ENCODE data around the gene TBC1D22B. TPM values are rescaled to one million over a fixed set of nuclear protein-coding genes. Genes with fewer than 3 reads are reported as not detected.

TBC1D22B gene
- total RNA-seq, 1 donor from 2014 or later = 15.2 TPM

DNA sequence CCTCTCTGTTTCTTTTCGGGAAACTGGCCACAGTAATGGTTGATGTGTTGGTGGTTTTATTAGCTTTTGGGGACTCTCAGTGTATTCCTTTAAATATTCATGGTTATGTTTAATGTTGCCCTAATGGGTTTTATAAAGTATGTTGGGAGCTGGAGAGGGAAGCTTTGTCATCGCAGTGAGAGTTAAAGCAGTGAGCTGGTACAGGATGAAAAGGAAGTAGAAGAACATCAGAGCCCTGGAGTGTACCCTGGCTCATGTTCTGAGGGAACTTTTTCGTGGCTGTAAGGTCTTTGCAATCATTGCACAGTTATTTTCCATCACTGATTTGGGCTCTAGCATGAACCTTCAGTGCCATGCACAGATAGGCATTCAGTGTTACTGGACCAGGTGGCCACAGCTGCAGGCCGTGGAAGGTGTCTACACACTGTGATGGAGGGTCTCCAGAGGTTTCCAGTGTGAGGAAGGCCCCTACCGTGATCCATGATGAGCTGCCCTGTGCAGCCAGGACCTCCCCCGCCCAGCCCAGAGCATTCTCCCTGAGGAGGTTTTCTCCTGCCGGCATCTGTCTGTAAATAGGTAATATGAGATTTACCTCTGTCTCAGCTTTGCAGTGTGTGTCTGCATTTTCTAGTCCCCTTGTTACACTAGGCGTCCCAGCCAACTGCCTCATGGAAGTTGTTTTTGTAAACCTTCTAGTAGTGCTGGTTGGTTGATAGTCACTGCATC lies 22.8 kb downstream of the TBC1D22B start:
- TF ChIP-seq, protein P1, sequence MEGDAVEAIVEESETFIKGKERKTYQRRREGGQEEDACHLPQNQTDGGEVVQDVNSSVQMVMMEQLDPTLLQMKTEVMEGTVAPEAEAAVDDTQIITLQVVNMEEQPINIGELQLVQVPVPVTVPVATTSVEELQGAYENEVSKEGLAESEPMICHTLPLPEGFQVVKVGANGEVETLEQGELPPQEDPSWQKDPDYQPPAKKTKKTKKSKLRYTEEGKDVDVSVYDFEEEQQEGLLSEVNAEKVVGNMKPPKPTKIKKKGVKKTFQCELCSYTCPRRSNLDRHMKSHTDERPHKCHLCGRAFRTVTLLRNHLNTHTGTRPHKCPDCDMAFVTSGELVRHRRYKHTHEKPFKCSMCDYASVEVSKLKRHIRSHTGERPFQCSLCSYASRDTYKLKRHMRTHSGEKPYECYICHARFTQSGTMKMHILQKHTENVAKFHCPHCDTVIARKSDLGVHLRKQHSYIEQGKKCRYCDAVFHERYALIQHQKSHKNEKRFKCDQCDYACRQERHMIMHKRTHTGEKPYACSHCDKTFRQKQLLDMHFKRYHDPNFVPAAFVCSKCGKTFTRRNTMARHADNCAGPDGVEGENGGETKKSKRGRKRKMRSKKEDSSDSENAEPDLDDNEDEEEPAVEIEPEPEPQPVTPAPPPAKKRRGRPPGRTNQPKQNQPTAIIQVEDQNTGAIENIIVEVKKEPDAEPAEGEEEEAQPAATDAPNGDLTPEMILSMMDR (IDR thresholded peaks at IDR 0.05; ENCODE audit: unreplicated experiment) = no peak
- no peaks in the 10 kb centered on the region for H3K4me1 Mint-ChIP-seq

DNA sequence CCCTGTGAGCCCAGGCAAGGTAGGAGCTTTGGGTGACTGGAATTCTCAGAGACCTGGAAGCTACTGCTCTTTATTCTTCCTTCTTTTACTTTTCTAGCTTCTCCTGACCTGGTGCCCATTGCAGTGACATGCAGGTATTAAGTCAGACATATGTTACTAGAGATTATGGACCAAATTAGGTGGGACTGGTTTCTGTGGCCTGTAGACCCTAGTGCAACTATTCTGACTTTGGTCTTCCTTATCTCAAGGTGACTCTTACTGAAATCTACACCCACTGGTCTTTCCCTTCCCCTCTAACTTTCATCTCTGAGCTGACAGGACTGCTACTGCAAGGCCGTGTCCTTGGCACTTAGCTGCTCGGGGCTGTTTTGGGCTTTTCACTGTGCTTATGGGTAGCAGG lies 24.8 kb downstream of the TBC1D22B start:
- H3K4me1 Mint-ChIP-seq = no peaks in the 10 kb centered on the region
- no peak overlapping the region for H3K4me3 Mint-ChIP-seq
- no peak overlapping the region for H3K27ac Mint-ChIP-seq
- TF ChIP-seq, protein P1 (IDR thresholded peaks at IDR 0.05; ENCODE audit: unreplicated experiment) = no peak
- no peak for DNase-seq (ENCODE audit: low spot score in 2 of 2, unreplicated experiment in 2 of 2)
- peaks cover 38% of the 10 kb centered on the region for H3K36me3 Mint-ChIP-seq
- peaks cover 3% of the 10 kb centered on the region for H3K9me3 Mint-ChIP-seq
- no peaks in the 10 kb centered on the region for H3K27me3 Mint-ChIP-seq (ENCODE audit: low read depth)

More for the DNA sequence above, 22.8 kb downstream of the TBC1D22B start:
- H3K9me3 Mint-ChIP-seq = no peaks in the 10 kb centered on the region
- no peak for DNase-seq (ENCODE audit: low spot score in 2 of 2, unreplicated experiment in 2 of 2)
- H3K4me3 Mint-ChIP-seq = no peak overlapping the region
- H3K36me3 Mint-ChIP-seq = peaks cover 34% of the 10 kb centered on the region
- H3K27ac Mint-ChIP-seq = no peak overlapping the region
- no peaks in the 10 kb centered on the region for H3K27me3 Mint-ChIP-seq (ENCODE audit: low read depth)

DNA sequence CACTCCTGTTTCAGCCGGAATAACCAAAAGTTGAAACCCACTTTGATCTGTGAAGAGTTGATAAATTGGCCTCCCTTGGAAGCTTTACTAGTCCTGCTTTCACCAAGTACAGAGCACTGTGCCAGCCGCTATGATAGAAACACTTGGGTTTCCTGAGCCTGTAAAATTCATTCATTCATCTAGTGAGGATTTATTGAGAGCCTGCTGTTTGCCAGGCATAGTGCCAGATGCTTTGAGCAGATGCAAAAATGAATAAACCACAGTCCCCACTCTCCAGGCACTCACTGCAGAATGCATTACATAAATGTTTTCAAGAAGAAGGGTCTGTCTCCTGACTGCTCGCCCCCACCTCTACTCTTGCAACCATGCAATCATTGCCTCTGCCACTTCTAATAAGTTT lies 25.7 kb downstream of the TBC1D22B start:
- TF ChIP-seq, protein P1 (IDR thresholded peaks at IDR 0.05; ENCODE audit: unreplicated experiment) = no peak
- Mint-ChIP-seq H3K4me1 (no peaks in the 10 kb centered on the region), H3K27ac (no peak overlapping the region), H3K4me3 (no peak overlapping the region), H3K27me3 (ENCODE audit: low read depth) (no peaks in the 10 kb centered on the region), H3K36me3 (peaks cover 43% of the 10 kb centered on the region), H3K9me3 (peaks cover 3% of the 10 kb centered on the region)
- no peak for DNase-seq (ENCODE audit: low spot score in 2 of 2, unreplicated experiment in 2 of 2)

DNA sequence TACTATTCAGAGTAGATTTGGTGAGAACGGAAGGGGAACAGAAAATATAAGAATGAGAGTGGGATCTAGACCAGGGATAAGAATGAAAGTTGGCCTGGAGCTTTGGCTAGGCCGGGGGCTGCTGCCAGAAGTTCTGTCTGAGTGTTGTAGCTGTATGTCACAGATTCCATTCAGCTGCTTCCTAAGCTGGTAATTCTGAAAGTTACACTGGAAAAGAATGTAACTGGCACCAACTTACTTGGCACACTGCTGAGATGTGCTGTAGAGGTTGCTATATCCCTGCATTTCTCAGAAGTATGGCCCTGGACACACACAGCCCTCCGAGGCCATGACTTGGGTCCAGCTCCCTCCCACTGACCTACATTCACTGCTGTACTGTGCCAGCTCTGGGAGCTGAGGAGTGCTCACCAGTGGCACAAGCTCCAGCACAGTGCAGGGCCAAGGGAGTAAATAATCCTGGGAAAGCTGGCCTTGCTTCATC lies 26.1 kb downstream of the TBC1D22B start:
- Mint-ChIP-seq H3K27me3 (ENCODE audit: low read depth) (no peaks in the 10 kb centered on the region), H3K4me3 (no peak overlapping the region), H3K4me1 (no peaks in the 10 kb centered on the region), H3K27ac (no peak overlapping the region), H3K9me3 (peaks cover 3% of the 10 kb centered on the region), H3K36me3 (peaks cover 43% of the 10 kb centered on the region)
- TF ChIP-seq, protein P1 (IDR thresholded peaks at IDR 0.05; ENCODE audit: unreplicated experiment) = no peak
- no peak for DNase-seq (ENCODE audit: low spot score in 2 of 2, unreplicated experiment in 2 of 2)

DNA sequence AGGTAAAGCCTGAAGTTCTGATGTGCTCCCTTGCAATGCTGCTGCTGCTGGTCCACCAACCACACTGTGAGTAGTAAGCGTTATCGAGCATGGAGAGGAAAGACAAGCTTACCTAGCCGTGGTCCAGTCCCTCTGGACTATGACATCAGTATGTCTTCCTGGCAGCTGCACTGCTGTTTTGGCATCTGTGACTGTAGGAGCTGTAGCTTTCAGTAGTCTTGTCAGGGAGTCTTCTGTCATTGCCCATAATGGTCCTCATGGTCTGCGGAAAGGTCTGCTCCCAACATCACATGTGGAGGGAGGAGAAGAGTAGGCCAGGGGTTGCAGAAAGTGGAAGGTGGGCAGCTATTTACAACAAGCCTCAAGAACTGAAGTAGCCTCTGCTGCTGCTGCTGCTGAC lies 27.2 kb downstream of the TBC1D22B start:
- no peaks in the 10 kb centered on the region for H3K27me3 Mint-ChIP-seq (ENCODE audit: low read depth)
- TF ChIP-seq, protein P1 (IDR thresholded peaks at IDR 0.05; ENCODE audit: unreplicated experiment) = no peak
- H3K4me1 Mint-ChIP-seq = no peaks in the 10 kb centered on the region
- H3K4me3 Mint-ChIP-seq = no peak overlapping the region
- H3K9me3 Mint-ChIP-seq = peaks cover 3% of the 10 kb centered on the region
- H3K27ac Mint-ChIP-seq = no peak overlapping the region
- H3K36me3 Mint-ChIP-seq = peaks cover 45% of the 10 kb centered on the region
- DNase-seq (ENCODE audit: low spot score in 2 of 2, unreplicated experiment in 2 of 2) = no peak
